ENCODE results near the gene SLCO6A1. TPM values are rescaled to one million over a fixed set of nuclear protein-coding genes. Genes with fewer than 3 reads are reported as not detected.

SLCO6A1 gene, protein sequence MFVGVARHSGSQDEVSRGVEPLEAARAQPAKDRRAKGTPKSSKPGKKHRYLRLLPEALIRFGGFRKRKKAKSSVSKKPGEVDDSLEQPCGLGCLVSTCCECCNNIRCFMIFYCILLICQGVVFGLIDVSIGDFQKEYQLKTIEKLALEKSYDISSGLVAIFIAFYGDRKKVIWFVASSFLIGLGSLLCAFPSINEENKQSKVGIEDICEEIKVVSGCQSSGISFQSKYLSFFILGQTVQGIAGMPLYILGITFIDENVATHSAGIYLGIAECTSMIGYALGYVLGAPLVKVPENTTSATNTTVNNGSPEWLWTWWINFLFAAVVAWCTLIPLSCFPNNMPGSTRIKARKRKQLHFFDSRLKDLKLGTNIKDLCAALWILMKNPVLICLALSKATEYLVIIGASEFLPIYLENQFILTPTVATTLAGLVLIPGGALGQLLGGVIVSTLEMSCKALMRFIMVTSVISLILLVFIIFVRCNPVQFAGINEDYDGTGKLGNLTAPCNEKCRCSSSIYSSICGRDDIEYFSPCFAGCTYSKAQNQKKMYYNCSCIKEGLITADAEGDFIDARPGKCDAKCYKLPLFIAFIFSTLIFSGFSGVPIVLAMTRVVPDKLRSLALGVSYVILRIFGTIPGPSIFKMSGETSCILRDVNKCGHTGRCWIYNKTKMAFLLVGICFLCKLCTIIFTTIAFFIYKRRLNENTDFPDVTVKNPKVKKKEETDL
- total RNA-seq (2022; extraction: Qiagen RNA extraction; ENCODE audit: low read depth), result not detected in 5 replicates

DNA sequence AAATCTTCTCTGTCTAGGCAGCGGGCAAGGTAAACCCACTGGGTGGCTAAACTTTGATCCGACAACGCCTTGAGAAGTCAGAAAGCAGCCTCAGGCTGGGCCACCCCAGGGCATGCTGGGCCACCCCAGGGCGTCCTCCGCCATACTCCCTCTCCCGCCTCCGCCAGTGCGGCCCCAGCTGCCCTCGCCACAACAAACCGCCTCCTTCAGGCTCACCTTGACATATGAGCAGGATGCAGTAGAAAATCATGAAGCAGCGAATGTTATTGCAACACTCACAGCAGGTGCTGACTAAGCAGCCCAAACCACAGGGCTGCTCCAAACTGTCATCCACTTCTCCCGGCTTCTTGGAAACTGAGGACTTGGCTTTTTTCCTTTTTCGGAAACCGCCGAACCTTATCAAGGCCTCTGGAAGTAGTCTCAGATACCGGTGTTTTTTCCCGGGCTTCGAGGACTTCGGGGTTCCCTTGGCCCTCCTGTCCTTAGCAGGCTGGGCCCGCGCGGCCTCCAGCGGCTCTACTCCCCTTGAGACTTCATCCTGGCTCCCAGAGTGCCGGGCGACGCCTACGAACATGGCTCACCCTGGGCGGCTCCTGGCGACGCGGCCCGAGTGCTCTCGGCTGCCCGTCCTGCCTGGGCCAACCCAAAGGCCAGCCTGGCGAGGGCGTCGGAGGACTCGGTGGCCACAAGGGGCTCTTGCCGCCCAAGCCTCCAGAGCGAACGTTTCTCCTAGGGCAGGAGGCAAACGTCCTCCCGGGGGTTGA, at the start of gene SLCO6A1:
Gene SLCO6A1 (minus strand): TSS at position 731 of the 764 bp plus-strand sequence. CDS start 157 bp downstream, at position 574.

Other genes starting within 250 kb of the SLCO6A1 start
- gene SLCO4C1, start 202.7 kb downstream of the SLCO6A1 start, total RNA-seq (2022; extraction: Qiagen RNA extraction; ENCODE audit: low read depth), result not detected in 5 replicates